COR-L47 (cell line): ENCODE data around the gene PCGF2.
A peak's percentile ranks its signal among the peaks of the same experiment; 100 is the strongest.
"Not testable (repeated sequence)": the region's sequence is repeated elsewhere in the genome, so short reads cannot be mapped to it uniquely, and the experiment has no call there.

Experiments used
- DNase-seq: peaks from one replicate; lab custom pipeline; 2025; lab: John Stamatoyannopoulos, UW

The PCGF2 gene

GRCh38 chr17:38748149-38748891, at the start of gene PCGF2:
PCGF2 (minus strand) TSS chr17:38748336; CDS start chr17:38740402, 7,934 bp downstream.
- peak; percentile 92 for DNase-seq

- DNase-seq: no peak
These were observed 49.7 kb upstream of the PCGF2 start for GRCh38 chr17:38797828-38798227.

- no peak for DNase-seq
These were observed 49.0 kb upstream of the PCGF2 start for GRCh38 chr17:38797158-38797490.

- no peak for DNase-seq
These were observed 48.5 kb upstream of the PCGF2 start for GRCh38 chr17:38796451-38797157.

- DNase-seq: no peak
These were observed 46.1 kb upstream of the PCGF2 start for GRCh38 chr17:38794221-38794620.

- no peak for DNase-seq
These were observed 43.0 kb upstream of the PCGF2 start for GRCh38 chr17:38791162-38791561.

DNA sequence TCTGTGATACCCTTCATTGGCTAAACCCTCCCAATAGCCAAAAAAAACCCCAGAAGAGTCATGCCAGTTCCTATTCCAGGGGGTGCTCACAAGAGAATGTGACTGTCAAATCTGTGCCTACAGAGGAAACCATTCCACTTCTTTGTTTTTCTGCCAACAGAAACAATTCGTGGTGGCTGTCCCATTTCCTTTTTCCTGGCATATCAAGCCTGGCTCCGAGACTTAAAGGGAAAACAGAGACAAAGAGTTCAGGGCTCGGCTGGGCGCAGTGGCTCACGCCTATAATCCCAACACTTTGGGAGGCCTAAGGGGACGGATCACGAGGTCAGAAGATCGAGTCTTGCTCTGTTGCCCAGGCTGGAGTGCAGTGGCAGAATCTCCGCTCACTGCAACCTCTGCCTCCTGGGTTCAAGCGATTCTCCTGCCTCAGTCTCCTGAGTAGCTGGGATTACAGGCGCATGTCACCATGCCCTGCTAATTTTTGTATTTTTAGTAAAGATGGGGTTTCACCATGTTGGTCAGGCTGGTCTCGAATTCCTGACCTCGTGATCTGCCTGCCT, 42.1 kb upstream of the PCGF2 start:
- not testable (repeated sequence) for DNase-seq

- no peak for DNase-seq
These were observed 41.0 kb upstream of the PCGF2 start for GRCh38 chr17:38789185-38789584.

DNA sequence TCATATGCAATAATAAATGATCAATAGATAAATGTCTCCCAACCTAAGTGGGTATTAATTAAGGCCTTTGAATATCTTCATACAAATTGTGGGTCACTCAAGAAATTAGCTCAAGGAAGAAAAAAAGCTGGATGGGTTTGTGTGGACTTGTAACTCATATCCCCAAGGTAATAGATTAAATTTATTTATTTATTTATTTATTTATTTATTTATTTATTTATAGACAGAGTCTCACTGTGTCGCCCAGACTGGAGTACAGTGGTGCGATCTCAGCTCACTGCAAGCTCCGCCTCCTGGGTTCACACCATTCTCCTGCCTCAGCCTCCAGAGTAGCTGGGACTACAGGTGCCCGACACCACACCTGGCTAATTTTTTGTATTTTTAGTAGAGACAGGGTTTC, 39.9 kb upstream of the PCGF2 start:
- DNase-seq: not testable (repeated sequence)

GRCh38 chr17:38786372-38786771, 38.2 kb upstream of the PCGF2 start:
- DNase-seq: no peak

DNA sequence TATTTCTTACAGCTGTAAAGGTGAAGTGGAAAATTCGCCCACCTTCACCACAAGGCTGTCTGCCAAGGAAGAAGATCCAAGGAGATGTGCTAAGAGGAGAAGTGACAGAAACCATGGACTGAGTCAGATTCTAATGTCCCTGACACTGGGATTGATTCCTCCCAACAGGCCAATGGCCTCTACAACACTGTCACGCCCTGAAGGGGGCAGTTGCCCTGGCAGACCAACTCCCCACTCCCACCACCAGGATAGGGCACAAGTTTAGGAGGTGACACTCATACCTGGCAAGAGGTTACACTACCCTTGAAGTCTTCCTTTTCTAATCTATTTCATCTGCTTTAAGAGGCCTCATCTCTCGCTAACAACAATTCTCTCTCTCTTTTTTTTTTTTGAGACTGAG, 35.1 kb upstream of the PCGF2 start:
- no peak for DNase-seq

- DNase-seq: no peak
These were observed 32.0 kb upstream of the PCGF2 start for GRCh38 chr17:38779965-38780752.

- no peak for DNase-seq
These were observed 29.6 kb upstream of the PCGF2 start for GRCh38 chr17:38777641-38778250.

- DNase-seq: no peak
These were observed 25.1 kb upstream of the PCGF2 start for GRCh38 chr17:38773258-38773657.

- no peak for DNase-seq
These were observed 20.3 kb upstream of the PCGF2 start for GRCh38 chr17:38768417-38768816.

GRCh38 chr17:38766341-38766740, 18.2 kb upstream of the PCGF2 start:
- no peak for DNase-seq

GRCh38 chr17:38762231-38762630, 14.1 kb upstream of the PCGF2 start:
- no peak for DNase-seq

DNA sequence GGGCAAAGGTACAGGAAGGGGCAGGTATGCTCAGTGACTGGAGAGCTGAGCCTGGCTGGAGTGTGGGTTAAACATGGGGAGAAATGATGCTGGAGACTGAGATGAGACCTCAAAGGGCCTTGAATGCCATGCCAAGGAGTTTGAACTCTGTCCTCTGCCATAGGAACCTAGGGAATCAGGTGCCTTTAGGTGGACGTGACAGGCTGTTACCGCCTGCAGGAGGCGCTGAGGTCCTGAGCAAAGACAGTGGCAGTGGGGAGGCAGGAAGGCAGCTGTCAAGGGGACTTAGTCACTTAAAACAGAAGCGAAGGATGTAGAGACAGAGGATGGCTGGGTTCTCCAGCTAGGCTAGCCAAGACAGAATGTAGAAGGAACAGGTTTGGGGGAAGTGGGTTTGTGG, 13.5 kb upstream of the PCGF2 start:
- DNase-seq: no peak

GRCh38 chr17:38753071-38753506, 5.0 kb upstream of the PCGF2 start:
- DNase-seq: no peak

GRCh38 chr17:38752308-38753070, 4.4 kb upstream of the PCGF2 start, which contains the start of gene PSMB3:
PSMB3 (plus strand) TSS chr17:38752741; CDS start chr17:38752827, 86 bp downstream.
- DNase-seq: peak; percentile 99

DNA sequence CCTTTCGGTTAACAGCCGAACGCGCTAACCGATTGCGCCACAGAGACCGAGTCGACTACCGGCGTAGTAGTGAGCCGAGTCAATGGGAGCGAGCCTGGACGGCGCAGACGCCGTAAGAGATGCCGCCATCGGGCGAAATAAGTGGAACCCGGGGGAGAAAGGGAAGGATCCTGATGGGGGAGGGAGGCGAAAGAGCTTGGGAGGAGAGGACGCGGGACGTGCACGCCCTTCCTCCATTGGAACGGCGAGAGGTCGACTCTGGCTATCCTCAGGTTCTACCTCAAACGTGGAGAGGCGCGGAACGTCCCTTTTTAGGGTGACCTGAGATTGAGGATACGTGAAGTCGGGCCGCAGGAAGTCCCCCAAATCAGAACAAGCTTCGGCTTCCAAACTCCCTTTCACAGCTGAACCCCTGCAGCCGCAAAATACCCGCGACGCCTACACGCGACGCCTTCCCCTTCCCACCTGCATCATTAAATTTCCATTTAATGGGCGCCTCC, 3.7 kb upstream of the PCGF2 start:
- peak; percentile 83 for DNase-seq
